Liver (tissue), 9 donors: Measurements from ENCODE around the gene ARHGEF4. TPM values are rescaled to one million over a fixed set of nuclear protein-coding genes. Genes with fewer than 3 reads are reported as not detected.

Experiments
- DNase-seq: peaks from one replicate; pipeline ENCODE4 v3.0.0-alpha.2; 2017; ENCODE audit warnings: low spot score
- H3K27ac ChIP-seq, 2 donors: one replicate each; pipeline ENCODE4 v1.7.0; 2013; ENCODE audit warnings: inconsistent platforms in 2 of 2, low read length in 2 of 2, control low read depth in 1 of 2, low read depth in 1 of 2, mild to moderate bottlenecking in 1 of 2
- H3K27me3 ChIP-seq, 4 donors: one replicate each; pipeline versions ENCODE4 v1.6.1 to v1.7.0; 2013; ENCODE audit warnings: low read length in 3 of 4, inconsistent platforms in 1 of 4, mild to moderate bottlenecking in 1 of 4, moderate library complexity in 1 of 4; ENCODE audit not compliant: control insufficient read depth in 4 of 4, insufficient read depth in 4 of 4
- H3K36me3 ChIP-seq, 4 donors: one replicate each; pipeline versions ENCODE4 v1.6.1 to v1.7.0; 2013; ENCODE audit warnings: low read length in 3 of 4, mild to moderate bottlenecking in 3 of 4, low read depth in 1 of 4, moderate library complexity in 1 of 4; ENCODE audit not compliant: control insufficient read depth in 4 of 4, insufficient read depth in 3 of 4
- H3K4me1 ChIP-seq, 4 donors: one replicate each; pipeline versions ENCODE4 v1.6.1 to v1.7.0; 2013; ENCODE audit warnings: low read length in 3 of 4, mild to moderate bottlenecking in 3 of 4, moderate library complexity in 1 of 4; ENCODE audit not compliant: control insufficient read depth in 4 of 4, insufficient read depth in 4 of 4
- H3K4me3 ChIP-seq, 3 donors: one replicate each; pipeline versions ENCODE4 v1.6.1 to v1.7.0; 2013; ENCODE audit warnings: low read length in 3 of 3, control low read depth in 1 of 3, low read depth in 1 of 3, mild to moderate bottlenecking in 1 of 3
- H3K9ac ChIP-seq, 2 donors: one replicate each; pipeline ENCODE4 v1.7.0; 2013; ENCODE audit warnings: low read length in 2 of 2, mild to moderate bottlenecking in 2 of 2, moderate library complexity in 2 of 2, control low read depth in 1 of 2, low read depth in 1 of 2
- H3K9me3 ChIP-seq, 4 donors: one replicate each; pipeline versions ENCODE4 v1.6.1 to v1.7.0; 2013; ENCODE audit warnings: low read length in 3 of 4; ENCODE audit not compliant: control insufficient read depth in 4 of 4
- CTCF ChIP-seq: fragments of 150-350 bp; IDR thresholded peaks from 2 replicates; pipeline ENCODE4 v1.5.1; 2017; ENCODE audit warnings: improper control_type of control experiment, low read depth, low read length; ENCODE audit not compliant: missing input control
- EGR1 ChIP-seq, 2 donors: IDR thresholded peaks; 2 replicates each; pipeline ENCODE4 v1.6.1; 2016 to 2018; ENCODE audit warnings: antibody characterized with exemption in 2 of 2, low read depth in 2 of 2
- FOXA1 ChIP-seq: IDR thresholded peaks from 2 replicates; pipeline ENCODE4 v1.6.1; 2016; ENCODE audit warnings: antibody characterized with exemption
- FOXA2 ChIP-seq: IDR thresholded peaks from 2 replicates; pipeline ENCODE4 v1.6.1; 2016; ENCODE audit warnings: antibody characterized with exemption
- GABPA ChIP-seq, 2 donors: IDR thresholded peaks in 1 of 2; conservative IDR thresholded peaks in 1 of 2; 2 replicates each; pipeline ENCODE4 v1.6.1; 2016; ENCODE audit warnings: antibody characterized with exemption in 2 of 2, mild to moderate bottlenecking in 1 of 2, moderate library complexity in 1 of 2
- HNF4A ChIP-seq, 2 donors: conservative IDR thresholded peaks; 2 replicates each; pipeline ENCODE4 v1.6.1; 2016; ENCODE audit warnings: antibody characterized with exemption in 2 of 2, mild to moderate bottlenecking in 2 of 2
- HNF4G ChIP-seq: IDR thresholded peaks from 2 replicates; pipeline ENCODE4 v1.6.1; 2016; ENCODE audit warnings: antibody characterized with exemption
- JUND ChIP-seq, 2 donors: IDR thresholded peaks; 2 replicates each; pipeline ENCODE4 v1.6.1; 2016; ENCODE audit warnings: antibody characterized with exemption in 2 of 2
- NR2F2 ChIP-seq: IDR thresholded peaks from 2 replicates; pipeline ENCODE4 v1.6.1; 2016; ENCODE audit warnings: antibody characterized with exemption
- RAD21 ChIP-seq, 2 donors: IDR thresholded peaks; 2 replicates each; pipeline ENCODE4 v1.6.1; 2016; ENCODE audit warnings: antibody characterized with exemption in 2 of 2, mild to moderate bottlenecking in 2 of 2
- REST ChIP-seq: IDR thresholded peaks from 2 replicates; pipeline ENCODE4 v1.6.1; 2016; ENCODE audit warnings: antibody characterized with exemption, mild to moderate bottlenecking
- RXRA ChIP-seq, 2 donors: IDR thresholded peaks; 2 replicates each; pipeline ENCODE4 v1.6.1; 2017 to 2018; ENCODE audit warnings: antibody characterized with exemption in 2 of 2, mild to moderate bottlenecking in 1 of 2
- SP1 ChIP-seq: IDR thresholded peaks from 2 replicates; pipeline ENCODE4 v1.6.1; 2018; ENCODE audit warnings: antibody characterized with exemption, mild to moderate bottlenecking
- TAF1 ChIP-seq: conservative IDR thresholded peaks from 2 replicates; pipeline ENCODE4 v1.6.1; 2016; ENCODE audit warnings: antibody characterized with exemption, mild to moderate bottlenecking
- WGBS: extraction: QIAGEN DNeasy Blood & Tissue Kit; methylation state at CpG from one replicate; pipeline ENCODE4 v1.1.7; 2013; 5-methylcytosine and 5-hydroxymethylcytosine counted together
- polyA plus RNA-seq, 2 donors: library from polyadenylated mRNA; stranded (reverse) in 1 of 2; unstranded in 1 of 2; fragments of 200-250 nt in 1 of 2; fragments of >200 nt in 1 of 2; fragmentation: Nextera tagmentation in 1 of 2; extraction: Ambion mirVana in 1 of 2; gene quantifications; one replicate each; pipeline versions ENCODE4 v1.2.1 to v1.2.3, GENCODE V29; 2013 to 2015
- total RNA-seq, 2 donors: library from RNA; depleted of rRNA; stranded (reverse); fragments of >200 nt; gene quantifications; one replicate each; pipeline ENCODE4 v1.2.3, GENCODE V29; 2014
- TF ChIP-seq, protein P1 (sequence below): IDR thresholded peaks from 2 replicates; pipeline ENCODE4 v1.6.1; 2016; ENCODE audit warnings: antibody characterized with exemption
- TF ChIP-seq, protein P2 (sequence below): IDR thresholded peaks from 2 replicates; pipeline ENCODE4 v1.6.1; 2016; ENCODE audit warnings: antibody characterized with exemption
- donor health status: healthy.
- donor health status: healthy.
- donor health status: healthy.
- donor health status: healthy.
- donor health status: healthy.

ARHGEF4 gene
- total and polyA plus RNA-seq, 4 donors = 0.08 TPM; not detected in 2

- TF ChIP-seq, protein P1, sequence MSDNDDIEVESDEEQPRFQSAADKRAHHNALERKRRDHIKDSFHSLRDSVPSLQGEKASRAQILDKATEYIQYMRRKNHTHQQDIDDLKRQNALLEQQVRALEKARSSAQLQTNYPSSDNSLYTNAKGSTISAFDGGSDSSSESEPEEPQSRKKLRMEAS = no peak
- TF ChIP-seq FOXA2 = no peak
Measured at GRCh38 chr2:131031431-131031841, 194.7 kb downstream of the ARHGEF4 start (continued).

DNA sequence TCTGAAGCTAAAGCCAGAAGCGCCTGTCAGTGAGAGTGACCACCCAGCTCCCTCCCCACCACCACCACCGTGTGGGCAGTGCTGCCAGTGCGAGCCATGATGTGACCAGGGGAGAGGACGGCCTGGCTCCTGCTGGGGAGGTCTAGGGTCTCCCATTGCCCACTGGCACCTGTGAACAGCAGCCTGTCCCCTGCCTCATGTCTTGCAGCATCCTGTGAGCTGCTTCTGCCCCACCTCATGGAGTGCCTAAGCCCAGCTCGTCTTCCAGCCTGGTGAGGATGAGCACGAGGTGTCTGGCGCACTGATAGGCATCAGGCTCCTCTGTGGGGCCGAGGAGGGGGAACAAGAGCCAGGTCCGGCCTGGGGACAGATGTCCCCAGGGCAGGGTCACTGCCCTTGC, 195.2 kb downstream of the ARHGEF4 start:
- no peak for DNase-seq
- H3K36me3 ChIP-seq = no peaks in the 10 kb centered on the region
- H3K4me3 ChIP-seq = no peak overlapping the region
- H3K4me1 ChIP-seq = peaks cover 3 to 5% (median 5%) of the 10 kb centered on the region in 4 donors
- no peak overlapping the region for H3K9ac ChIP-seq
- no peak overlapping the region for H3K27ac ChIP-seq
- H3K9me3 ChIP-seq = peaks cover 0 to 4% (median 2%) of the 10 kb centered on the region in 4 donors
- 70% methylated on average over 9 of the region's 9 CpGs for WGBS
- no peak for TF ChIP-seq CTCF
- no peak for TF ChIP-seq NR2F2
- no peak for TF ChIP-seq HNF4G
- no peak for TF ChIP-seq REST
- no peak for TF ChIP-seq FOXA1
- no peak for TF ChIP-seq RAD21 (IDR thresholded peaks at IDR 0.05)
- TF ChIP-seq, protein P2, sequence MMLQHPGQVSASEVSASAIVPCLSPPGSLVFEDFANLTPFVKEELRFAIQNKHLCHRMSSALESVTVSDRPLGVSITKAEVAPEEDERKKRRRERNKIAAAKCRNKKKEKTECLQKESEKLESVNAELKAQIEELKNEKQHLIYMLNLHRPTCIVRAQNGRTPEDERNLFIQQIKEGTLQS = no peak
- TF ChIP-seq RXRA (IDR thresholded peaks at IDR 0.05) = no peak
- no peak for TF ChIP-seq EGR1 (IDR thresholded peaks at IDR 0.05; ENCODE audit: low read depth in 2 of 2)
- TF ChIP-seq FOXA2 = no peak
- TF ChIP-seq, protein P1 = no peak
- no peak for TF ChIP-seq JUND (IDR thresholded peaks at IDR 0.05)
- no peak for TF ChIP-seq TAF1
- no peak for TF ChIP-seq SP1
- TF ChIP-seq HNF4A (conservative IDR thresholded peaks at IDR 0.05) = no peak
- TF ChIP-seq GABPA (IDR thresholded peaks at IDR 0.05 in 1 of 2, conservative IDR thresholded peaks at IDR 0.05 in 1 of 2) = no peak
- H3K27me3 ChIP-seq = peaks cover 0 to 15% (median 2%) of the 10 kb centered on the region in 4 donors

GRCh38 chr2:131032393-131032836, 195.7 kb downstream of the ARHGEF4 start:
- H3K9ac ChIP-seq = no peak overlapping the region
- peaks cover 0 to 4% (median 1%) of the 10 kb centered on the region in 4 donors for H3K9me3 ChIP-seq
- WGBS = 86% methylated on average over 4 of the region's 4 CpGs
- H3K27me3 ChIP-seq = peaks cover 0 to 15% (median 2%) of the 10 kb centered on the region in 4 donors
- H3K4me3 ChIP-seq = no peak overlapping the region
- peaks cover 3 to 5% (median 5%) of the 10 kb centered on the region in 4 donors for H3K4me1 ChIP-seq
- H3K27ac ChIP-seq = no peak overlapping the region
- no peaks in the 10 kb centered on the region for H3K36me3 ChIP-seq
- no peak for DNase-seq
- TF ChIP-seq GABPA (IDR thresholded peaks at IDR 0.05 in 1 of 2, conservative IDR thresholded peaks at IDR 0.05 in 1 of 2) = no peak
- TF ChIP-seq TAF1 = no peak
